ENCODE measurements around the gene SMARCD1.

The SMARCD1 gene

DNA sequence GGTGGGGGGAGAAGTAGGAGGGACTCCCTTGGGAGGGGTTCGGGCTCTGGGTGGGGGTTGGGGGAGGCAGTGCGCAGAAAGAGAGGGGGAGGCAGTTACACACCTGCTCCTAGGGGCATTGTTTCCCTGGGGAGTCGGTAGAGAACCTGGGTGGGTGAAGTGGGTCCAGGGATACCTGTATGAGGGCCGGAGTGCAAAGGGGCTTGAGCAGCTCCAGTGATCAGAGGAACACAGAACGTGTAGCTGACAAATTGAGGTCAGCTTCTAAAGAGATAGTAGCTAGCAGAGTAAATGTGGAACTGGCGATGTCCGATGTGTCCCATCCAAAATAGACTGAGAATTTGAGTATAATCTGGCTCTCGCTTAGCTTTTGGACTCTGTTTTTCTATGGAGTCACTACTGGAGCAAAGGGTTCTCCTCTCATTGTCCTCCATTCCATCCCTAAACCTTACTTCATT is 502 bp downstream of the SMARCD1 start:
- Histone ChIP-seq H3K4me3 (ENCODE audit: insufficient read depth, low read length, poor library complexity, severe bottlenecking) (peak overlapping the region; percentile 81), H3K9me2 (replicated peaks; ENCODE audit: insufficient read depth, low read length) (no peaks in the 10 kb centered on the region), H3K36me3 (ENCODE audit: low read length) (peaks cover 17% of the 10 kb centered on the region), H3K79me2 (ENCODE audit: insufficient read depth, low read length) (no peaks in the 10 kb centered on the region; the same call in 1 of the 2 replicates), H3K9me3 (ENCODE audit: insufficient read depth, low read length) (no peaks in the 10 kb centered on the region), H3K9ac (ENCODE audit: low read length) (peak overlapping the region; percentile 73), H3K27ac (ENCODE audit: low read depth, low read length) (peak overlapping the region; percentile 77), H3K4me2 (ENCODE audit: low read depth, low read length, poor library complexity, severe bottlenecking) (peak overlapping the region; percentile 73), H2AFZ (ENCODE audit: low read depth, low read length, severe bottlenecking) (no peak overlapping the region), H4K20me1 (ENCODE audit: low read depth, low read length) (no peaks in the 10 kb centered on the region), H3K27me3 (ENCODE audit: low read length) (no peaks in the 10 kb centered on the region), H3F3A (ENCODE audit: insufficient read depth) (peaks cover 27% of the 10 kb centered on the region)
- no peak for TF ChIP-seq EZH2phosphoT487 (conservative IDR thresholded peaks at IDR 0.05; ENCODE audit: low read length)
- TF ChIP-seq, protein P1, sequence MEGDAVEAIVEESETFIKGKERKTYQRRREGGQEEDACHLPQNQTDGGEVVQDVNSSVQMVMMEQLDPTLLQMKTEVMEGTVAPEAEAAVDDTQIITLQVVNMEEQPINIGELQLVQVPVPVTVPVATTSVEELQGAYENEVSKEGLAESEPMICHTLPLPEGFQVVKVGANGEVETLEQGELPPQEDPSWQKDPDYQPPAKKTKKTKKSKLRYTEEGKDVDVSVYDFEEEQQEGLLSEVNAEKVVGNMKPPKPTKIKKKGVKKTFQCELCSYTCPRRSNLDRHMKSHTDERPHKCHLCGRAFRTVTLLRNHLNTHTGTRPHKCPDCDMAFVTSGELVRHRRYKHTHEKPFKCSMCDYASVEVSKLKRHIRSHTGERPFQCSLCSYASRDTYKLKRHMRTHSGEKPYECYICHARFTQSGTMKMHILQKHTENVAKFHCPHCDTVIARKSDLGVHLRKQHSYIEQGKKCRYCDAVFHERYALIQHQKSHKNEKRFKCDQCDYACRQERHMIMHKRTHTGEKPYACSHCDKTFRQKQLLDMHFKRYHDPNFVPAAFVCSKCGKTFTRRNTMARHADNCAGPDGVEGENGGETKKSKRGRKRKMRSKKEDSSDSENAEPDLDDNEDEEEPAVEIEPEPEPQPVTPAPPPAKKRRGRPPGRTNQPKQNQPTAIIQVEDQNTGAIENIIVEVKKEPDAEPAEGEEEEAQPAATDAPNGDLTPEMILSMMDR (IDR thresholded peaks at IDR 0.05; ENCODE audit: insufficient read depth, low read length, poor library complexity, severe bottlenecking), result no peak

DNA sequence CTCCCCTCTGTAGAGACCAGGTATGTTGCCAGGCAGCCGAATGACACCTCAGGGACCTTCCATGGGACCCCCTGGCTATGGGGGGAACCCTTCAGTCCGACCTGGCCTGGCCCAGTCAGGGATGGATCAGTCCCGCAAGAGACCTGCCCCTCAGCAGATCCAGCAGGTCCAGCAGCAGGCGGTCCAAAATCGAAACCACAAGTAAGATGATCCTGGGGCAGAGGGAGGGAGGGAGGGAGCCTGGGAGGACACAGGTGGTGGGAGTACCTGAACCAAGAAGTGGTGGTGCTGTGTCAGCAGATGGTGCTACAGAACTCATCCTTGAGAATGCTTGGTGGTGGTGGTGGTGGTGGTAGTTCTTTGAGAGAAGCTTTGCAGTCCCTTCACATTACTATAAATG is 1.0 kb downstream of the SMARCD1 start:
- Histone ChIP-seq H3F3A (ENCODE audit: insufficient read depth) (peaks cover 27% of the 10 kb centered on the region), H3K9me3 (ENCODE audit: insufficient read depth, low read length) (no peaks in the 10 kb centered on the region), H3K27ac (ENCODE audit: low read depth, low read length) (peak overlapping the region; percentile 77), H2AFZ (ENCODE audit: low read depth, low read length, severe bottlenecking) (no peak overlapping the region), H4K20me1 (ENCODE audit: low read depth, low read length) (no peaks in the 10 kb centered on the region), H3K79me2 (ENCODE audit: insufficient read depth, low read length) (no peaks in the 10 kb centered on the region; the same call in 1 of the 2 replicates), H3K27me3 (ENCODE audit: low read length) (no peaks in the 10 kb centered on the region), H3K4me3 (ENCODE audit: insufficient read depth, low read length, poor library complexity, severe bottlenecking) (peak overlapping the region; percentile 81), H3K36me3 (ENCODE audit: low read length) (peaks cover 17% of the 10 kb centered on the region), H3K9ac (ENCODE audit: low read length) (peak overlapping the region; percentile 73), H3K9me2 (replicated peaks; ENCODE audit: insufficient read depth, low read length) (no peaks in the 10 kb centered on the region), H3K4me2 (ENCODE audit: low read depth, low read length, poor library complexity, severe bottlenecking) (peak overlapping the region; percentile 73)
- TF ChIP-seq, protein P1 (IDR thresholded peaks at IDR 0.05; ENCODE audit: insufficient read depth, low read length, poor library complexity, severe bottlenecking), result no peak
- TF ChIP-seq EZH2phosphoT487 (conservative IDR thresholded peaks at IDR 0.05; ENCODE audit: low read length), result no peak

DNA sequence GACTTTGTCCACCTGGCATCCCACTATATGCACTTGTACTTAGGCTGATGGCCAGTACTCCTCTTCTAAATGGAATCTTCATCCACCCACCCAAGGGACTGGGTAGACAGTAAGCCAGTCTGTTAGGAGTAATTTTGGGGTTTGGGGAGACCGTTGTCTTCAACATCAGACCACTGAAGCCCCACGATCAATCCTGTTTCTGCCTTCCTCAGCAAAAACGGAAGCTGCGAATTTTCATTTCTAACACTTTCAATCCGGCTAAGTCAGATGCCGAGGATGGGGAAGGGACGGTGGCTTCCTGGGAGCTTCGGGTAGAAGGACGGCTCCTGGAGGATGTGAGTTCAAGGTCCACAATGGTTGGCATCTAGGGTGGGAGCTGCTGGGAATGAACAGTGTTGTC is 2.0 kb downstream of the SMARCD1 start:
- peaks cover 17% of the 10 kb centered on the region for H3K36me3 ChIP-seq (ENCODE audit: low read length)
- H3K9me2 ChIP-seq (replicated peaks; ENCODE audit: insufficient read depth, low read length), result no peaks in the 10 kb centered on the region
- no peaks in the 10 kb centered on the region for H3K9me3 ChIP-seq (ENCODE audit: insufficient read depth, low read length)
- H3K4me2 ChIP-seq (ENCODE audit: low read depth, low read length, poor library complexity, severe bottlenecking), result no peak overlapping the region
- no peak overlapping the region for H3K9ac ChIP-seq (ENCODE audit: low read length)
- no peaks in the 10 kb centered on the region for H3K27me3 ChIP-seq (ENCODE audit: low read length)
- H3K27ac ChIP-seq (ENCODE audit: low read depth, low read length), result no peak overlapping the region
- H3K4me3 ChIP-seq (ENCODE audit: insufficient read depth, low read length, poor library complexity, severe bottlenecking), result no peak overlapping the region
- H3K79me2 ChIP-seq (ENCODE audit: insufficient read depth, low read length), result no peaks in the 10 kb centered on the region; the same call in 1 of the 2 replicates
- H2AFZ ChIP-seq (ENCODE audit: low read depth, low read length, severe bottlenecking), result no peak overlapping the region
- peaks cover 27% of the 10 kb centered on the region for H3F3A ChIP-seq (ENCODE audit: insufficient read depth)
- no peaks in the 10 kb centered on the region for H4K20me1 ChIP-seq (ENCODE audit: low read depth, low read length)
- no peak for TF ChIP-seq EZH2phosphoT487 (conservative IDR thresholded peaks at IDR 0.05; ENCODE audit: low read length)
- TF ChIP-seq, protein P1 (IDR thresholded peaks at IDR 0.05; ENCODE audit: insufficient read depth, low read length, poor library complexity, severe bottlenecking), result no peak

Measured in SU-DHL-6 (cell line).